ENCODE data around the gene PSMC5.
"Not testable (repeated sequence)": the region's sequence is repeated elsewhere in the genome, so short reads cannot be mapped to it uniquely, and the experiment has no call there.

Gene PSMC5

DNA sequence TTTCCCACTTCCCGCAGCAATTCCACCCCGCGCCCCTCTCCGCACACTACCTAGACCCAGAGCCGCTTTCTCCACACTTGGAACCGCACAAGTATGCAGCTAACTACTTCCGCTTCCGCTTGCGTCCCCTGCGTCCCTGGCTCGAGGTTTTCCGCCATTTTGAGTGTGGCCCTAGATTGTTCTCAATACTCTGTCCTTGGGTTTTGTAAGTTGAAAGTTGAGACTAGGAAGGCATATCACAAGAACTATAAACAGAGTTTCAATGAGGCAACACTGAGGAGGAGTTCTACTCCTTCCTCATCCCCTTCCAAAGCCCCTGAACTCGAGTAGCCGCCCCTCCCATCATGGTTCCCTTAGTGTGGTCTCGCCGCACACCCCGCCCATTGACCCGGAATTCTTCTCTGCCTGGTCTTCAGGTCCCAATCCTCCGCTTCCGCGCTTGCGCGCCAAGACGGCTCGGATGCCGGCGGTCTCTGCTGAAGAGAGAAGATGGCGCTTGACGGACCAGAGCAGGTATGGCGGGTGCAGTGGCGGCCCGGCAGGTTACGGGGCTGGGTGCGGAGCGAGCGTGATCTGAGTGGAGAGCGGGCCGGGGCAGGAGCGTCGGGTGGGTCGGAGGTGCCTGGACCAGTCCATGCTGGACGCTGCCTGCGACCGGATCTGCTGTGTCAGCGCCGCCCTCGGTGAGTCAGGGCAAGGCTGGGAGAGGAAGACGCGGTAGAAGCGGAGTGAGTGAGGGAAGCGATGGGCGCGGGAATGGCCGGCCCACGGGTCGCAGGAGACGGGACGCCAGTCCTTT lies at the start of gene PSMC5, which contains the start of gene FTSJ3:
TSS of gene PSMC5 (plus strand) at position 430 of the 799 bp plus-strand sequence. CDS start at position 490, 60 bp downstream.
TSS of gene FTSJ3 (minus strand) at position 662 of the 799 bp plus-strand sequence. CDS start 761 bp downstream, outside the sequence.
- peak; percentile 86 to 91 for DNase-seq (ENCODE audit: low read depth in 2 of 2)

GRCh38 chr17:63780507-63780906 lies 46.7 kb upstream of the PSMC5 start:
- no peak for DNase-seq (ENCODE audit: low read depth in 2 of 2)

GRCh38 chr17:63780928-63781327 lies 46.3 kb upstream of the PSMC5 start:
- DNase-seq (ENCODE audit: low read depth in 2 of 2), result no peak

GRCh38 chr17:63783522-63783921 lies 43.7 kb upstream of the PSMC5 start:
- DNase-seq (ENCODE audit: low read depth in 2 of 2), result no peak

- DNase-seq (ENCODE audit: low read depth in 2 of 2), result no peak
Observed at GRCh38 chr17:63785556-63785955, 41.7 kb upstream of the PSMC5 start.

DNA sequence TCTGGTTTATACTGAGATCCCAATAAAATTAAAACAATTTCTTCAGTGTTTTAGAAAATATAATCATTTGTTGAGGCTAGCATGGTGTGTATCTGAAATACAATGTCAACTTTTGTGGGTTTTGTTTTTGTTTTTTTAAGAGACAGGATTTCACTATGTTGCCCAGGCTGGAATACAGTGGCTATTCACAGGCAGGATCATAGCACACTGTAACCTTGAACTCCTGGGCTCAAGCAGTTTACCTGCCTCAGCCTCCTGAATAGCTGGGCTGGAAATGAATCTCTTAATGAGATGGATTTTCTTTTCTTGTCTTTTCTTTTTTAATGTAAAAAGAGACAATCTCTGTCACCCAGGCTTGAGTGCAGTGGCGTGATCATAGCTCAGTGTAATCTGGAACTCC lies 41.1 kb upstream of the PSMC5 start:
- no peak for DNase-seq (ENCODE audit: low read depth in 2 of 2)

DNA sequence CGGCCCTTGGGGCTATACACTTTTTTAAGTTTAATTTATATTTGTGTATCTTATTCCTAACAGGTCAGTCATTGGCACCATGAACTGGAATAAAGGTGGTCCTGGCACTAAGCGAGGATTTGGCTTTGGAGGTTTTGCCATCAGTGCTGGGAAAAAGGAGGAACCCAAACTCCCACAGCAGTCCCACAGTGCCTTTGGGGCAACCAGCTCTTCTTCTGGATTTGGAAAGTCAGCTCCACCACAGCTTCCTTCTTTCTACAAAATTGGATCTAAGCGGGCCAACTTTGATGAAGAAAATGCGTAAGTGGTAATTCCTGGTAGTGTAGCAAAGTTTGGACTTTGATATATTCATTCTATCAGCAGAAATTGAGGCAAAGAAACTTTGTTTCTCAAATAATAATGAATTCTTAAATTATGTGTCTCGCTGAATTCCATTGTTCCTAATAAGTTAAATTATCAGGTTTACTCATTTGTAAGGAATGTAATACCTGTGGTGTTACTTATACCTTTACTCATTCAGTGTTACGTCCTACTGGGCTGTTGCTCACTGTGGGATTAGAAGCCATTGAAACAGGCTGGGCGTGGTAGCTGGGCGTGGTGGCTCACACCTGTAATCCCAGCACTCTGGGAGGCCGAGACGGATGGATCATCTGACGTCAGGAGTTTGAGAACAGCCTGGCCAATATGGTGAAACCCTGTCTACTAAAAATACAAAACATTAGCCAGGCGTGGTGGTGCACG lies 40.1 kb upstream of the PSMC5 start:
- DNase-seq (ENCODE audit: low read depth in 2 of 2), result no peak

DNA sequence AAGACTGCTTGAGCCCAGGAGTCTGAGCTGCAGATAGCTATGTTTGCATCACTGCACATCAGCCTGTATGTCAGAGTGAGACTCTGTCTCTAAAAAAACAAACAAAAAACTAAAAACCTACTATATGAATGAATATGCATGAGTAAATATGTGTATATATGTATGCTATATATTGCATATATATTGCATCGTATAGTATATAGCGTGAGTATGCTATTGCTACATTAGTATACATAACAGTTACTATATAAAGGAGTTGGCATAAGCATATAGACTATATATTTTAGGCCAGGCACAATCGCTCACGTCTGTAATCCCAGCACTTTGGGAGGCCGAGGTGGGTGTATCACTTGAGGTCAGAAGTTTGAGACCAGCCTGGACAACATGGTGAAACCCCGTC lies 37.2 kb upstream of the PSMC5 start:
- DNase-seq (ENCODE audit: low read depth in 2 of 2), result no peak

DNA sequence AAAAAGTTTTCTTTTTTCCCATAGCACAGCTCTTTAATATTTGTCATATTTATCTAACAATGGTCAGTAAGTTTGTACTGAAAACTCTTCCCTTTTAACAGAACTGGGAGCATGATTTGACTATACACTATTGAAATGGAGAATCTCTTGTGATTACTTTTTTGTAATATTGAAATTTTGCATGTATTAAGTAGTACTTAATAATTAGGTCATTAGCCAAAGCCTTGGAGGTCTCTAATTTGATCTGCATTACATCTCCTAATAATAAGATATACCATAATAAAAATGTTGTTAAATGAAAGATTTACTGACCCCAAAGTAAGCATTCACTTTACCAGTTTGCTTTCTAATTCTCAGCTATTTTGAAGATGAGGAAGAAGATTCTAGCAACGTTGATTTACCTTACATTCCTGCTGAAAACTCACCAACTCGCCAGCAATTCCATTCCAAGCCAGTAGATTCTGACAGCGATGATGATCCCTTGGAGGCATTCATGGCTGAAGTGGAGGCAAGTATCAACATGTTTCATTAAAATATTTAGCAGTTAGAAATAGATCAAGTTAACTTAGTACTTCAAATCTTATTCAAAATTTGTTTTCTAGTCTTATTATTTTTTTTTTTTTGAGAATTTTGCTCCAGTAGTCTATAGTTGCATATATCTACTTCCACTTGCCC lies 35.0 kb upstream of the PSMC5 start:
- no peak for DNase-seq (ENCODE audit: low read depth in 2 of 2)

DNA sequence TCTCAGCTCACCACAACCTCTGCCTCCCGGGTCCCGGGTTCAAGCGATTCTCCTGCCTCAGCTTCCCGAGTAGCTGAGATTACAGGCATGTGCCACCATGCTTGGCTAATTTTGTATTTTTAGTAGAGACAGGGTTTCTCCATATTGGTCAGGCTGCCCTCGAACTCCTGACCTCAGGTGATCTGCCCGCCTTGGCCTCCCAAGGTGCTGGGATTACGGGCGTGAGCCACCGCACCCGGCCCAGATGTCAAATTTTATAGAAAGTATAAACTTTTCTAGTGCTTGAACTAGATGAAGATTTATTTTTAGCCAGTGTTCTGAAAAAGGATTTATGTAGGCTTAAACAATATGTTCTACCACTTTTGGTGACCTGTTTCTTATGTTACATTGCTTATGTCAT lies 30.9 kb upstream of the PSMC5 start:
- not testable (repeated sequence) for DNase-seq (ENCODE audit: low read depth in 2 of 2)

- DNase-seq (ENCODE audit: low read depth in 2 of 2), result no peak
Observed at GRCh38 chr17:63798572-63799106, 28.6 kb upstream of the PSMC5 start.

- DNase-seq (ENCODE audit: low read depth in 2 of 2), result no peak
Observed at GRCh38 chr17:63800783-63801182, 26.4 kb upstream of the PSMC5 start.

GRCh38 chr17:63804328-63804727 lies 22.9 kb upstream of the PSMC5 start:
- no peak for DNase-seq (ENCODE audit: low read depth in 2 of 2)

- no peak for DNase-seq (ENCODE audit: low read depth in 2 of 2)
Observed at GRCh38 chr17:63805591-63805990, 21.6 kb upstream of the PSMC5 start.

DNA sequence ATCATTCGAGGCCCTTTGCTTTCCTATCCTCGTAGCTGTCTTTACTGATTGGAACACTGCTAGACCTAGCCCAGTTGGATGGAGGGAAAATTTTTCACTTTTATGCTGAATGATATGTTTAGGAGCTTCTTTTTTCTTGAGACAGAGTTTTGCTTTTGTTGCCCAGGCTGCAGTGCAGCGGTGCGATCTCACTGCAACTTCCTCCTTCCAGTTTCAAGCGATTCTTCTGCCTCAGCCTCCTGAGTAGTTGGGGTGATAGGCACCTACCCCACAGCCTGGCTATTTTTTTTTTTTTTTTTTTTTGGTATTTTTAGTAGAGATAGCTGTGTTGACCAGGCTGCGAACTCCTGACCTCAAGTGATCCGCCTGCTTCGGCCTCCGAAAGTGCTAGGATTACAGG lies 17.3 kb upstream of the PSMC5 start:
- DNase-seq (ENCODE audit: low read depth in 2 of 2), result no peak

DNA sequence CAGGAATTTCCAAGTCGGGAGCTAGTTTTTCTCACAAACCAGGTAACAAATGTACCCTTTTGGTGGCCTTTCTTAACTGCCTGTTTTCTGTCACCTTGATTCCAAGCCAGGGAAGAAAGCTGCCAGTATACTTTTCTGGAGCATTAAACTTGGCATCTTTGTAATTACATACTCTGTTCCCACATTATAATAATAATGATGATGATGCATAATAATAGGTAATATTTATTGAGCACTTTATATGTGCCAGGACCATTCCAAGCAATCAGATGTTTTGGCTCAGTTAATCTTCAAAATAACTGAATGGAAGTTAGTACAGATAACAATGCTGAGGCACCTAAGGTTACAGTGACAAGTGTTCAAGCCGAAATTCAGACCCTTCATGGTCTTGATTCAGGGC lies 11.1 kb upstream of the PSMC5 start:
- no peak for DNase-seq (ENCODE audit: low read depth in 2 of 2)

DNA sequence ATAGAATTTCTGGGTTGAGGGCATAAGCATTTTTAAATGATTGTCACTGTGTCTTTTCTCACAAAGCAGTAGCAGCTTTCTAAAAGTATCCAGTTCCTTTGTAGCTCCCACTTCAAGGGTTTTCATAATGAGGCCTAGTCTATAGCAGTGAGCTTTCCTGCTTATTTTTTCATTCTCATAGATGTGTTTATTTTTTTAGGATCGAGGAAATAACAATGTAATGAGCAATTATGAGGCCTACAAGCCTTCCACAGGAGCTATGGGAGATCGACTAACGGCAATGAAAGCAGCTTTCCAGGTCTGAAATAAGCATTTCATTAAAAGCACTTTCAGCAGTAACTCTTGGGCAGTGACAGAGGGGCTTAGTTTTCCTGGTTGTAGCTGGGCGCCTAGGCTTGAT lies 10.6 kb upstream of the PSMC5 start:
- DNase-seq (ENCODE audit: low read depth in 2 of 2), result no peak

- DNase-seq (ENCODE audit: low read depth in 2 of 2), result no peak
Observed at GRCh38 chr17:63817736-63818385, 9.4 kb upstream of the PSMC5 start.

DNA sequence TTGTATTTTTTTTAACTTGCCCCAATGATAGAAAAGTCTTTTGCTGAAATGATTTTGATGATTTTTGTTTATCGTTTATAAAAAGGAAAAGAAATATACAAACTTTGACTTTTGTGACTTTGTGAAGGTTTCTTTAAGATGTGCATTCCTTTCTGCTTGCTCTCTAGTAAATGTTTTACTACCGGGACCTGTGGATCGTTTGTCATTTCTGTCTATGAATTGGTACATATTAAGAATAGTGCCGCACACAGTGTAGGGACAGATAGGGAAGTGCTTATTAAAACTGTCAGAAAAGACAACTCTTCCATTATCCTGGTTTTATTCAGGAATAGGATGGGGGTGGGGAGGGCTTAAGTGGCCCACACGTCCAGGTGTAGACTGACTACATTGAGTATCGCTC lies 8.1 kb upstream of the PSMC5 start:
- DNase-seq (ENCODE audit: low read depth in 2 of 2), result no peak

DNA sequence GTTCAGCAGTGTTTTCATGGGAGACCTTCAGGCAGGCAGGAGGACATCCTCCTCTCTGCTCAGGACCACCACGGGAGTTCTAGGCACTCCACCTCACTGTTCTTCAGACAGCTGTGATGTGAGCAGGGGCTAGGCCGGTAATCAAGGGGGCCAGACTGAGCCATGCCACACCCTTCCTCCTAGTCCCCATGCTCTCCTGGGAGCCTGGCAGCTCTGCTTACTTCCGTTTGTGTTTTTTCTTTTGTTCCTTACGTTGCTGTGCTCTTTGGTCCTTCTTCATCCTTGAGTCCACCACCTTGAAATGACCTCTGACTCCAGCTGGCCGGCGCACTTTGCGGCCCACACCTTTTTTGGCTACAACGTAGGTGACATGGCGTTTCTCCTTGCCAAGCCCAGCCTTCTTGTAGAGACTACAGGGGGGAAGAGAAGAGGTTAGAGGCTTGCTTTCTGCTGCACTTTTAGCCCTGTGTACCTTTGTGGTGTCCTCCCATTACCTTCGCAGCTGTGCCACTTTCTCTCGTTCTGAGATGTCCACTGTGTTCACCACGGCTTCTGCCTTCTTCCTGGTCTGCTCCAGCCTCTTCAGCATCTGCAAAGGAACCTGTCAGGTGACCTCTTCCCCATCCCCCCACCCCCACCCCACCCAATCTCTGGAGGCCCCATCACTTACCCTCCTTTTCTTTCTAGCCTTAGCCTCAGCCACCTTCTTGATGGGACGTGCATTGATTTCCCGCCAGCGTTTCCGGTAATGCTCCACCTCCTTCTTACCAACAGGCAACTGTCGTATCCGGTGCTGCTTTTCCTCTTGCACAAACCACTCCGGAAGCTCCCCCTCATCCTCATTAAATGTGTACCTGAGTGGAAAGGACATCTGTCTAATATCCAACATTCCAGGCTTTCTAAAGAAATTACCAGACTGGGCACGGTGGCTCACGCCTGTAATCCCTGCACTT lies 7.4 kb upstream of the PSMC5 start:
- no peak for DNase-seq (ENCODE audit: low read depth in 2 of 2)
